ENCODE measurements around the gene SPART. TPM values are rescaled to one million over a fixed set of nuclear protein-coding genes. Genes with fewer than 3 reads are reported as not detected.

The SPART gene
- total and polyA plus RNA-seq, 9 donors: 59.5 to 141 (median 98.1) TPM

GRCh38 chr13:36382030-36382429, 35.8 kb upstream of the SPART start:
- WGBS, 3 donors: 93 to 94% (median 93%) methylated on average over 3 of the region's 3 CpGs
- Histone ChIP-seq H3K27me3 (no peaks in the 10 kb centered on the region), H3K27ac (no peak overlapping the region), H3K4me3 (no peak overlapping the region), H3K36me3 (no peaks in the 10 kb centered on the region), H3K9me3 (no peaks in the 10 kb centered on the region), H3K4me1 (ENCODE audit: insufficient read depth) (no peaks in the 10 kb centered on the region)
- TF ChIP-seq EP300 (IDR thresholded peaks at IDR 0.05) (no peak), POLR2A (IDR thresholded peaks at IDR 0.05) (no peak), CTCF (IDR thresholded peaks at IDR 0.05) (no peak)
- DNase-seq: no peak
- intact Hi-C loops (cut with DNase I): loop anchor here in 1 of 4 donors (10.0 kb wide), 1 partner anchor 97 kb away; no protein-coding TSS in a partner anchor

GRCh38 chr13:36377826-36378468, 31.8 kb upstream of the SPART start:
- intact Hi-C loops (cut with DNase I): no loop called here

GRCh38 chr13:36374063-36374462, 27.9 kb upstream of the SPART start:
- Histone ChIP-seq H3K27ac (no peak overlapping the region), H3K4me1 (ENCODE audit: insufficient read depth) (peaks cover 2% of the 10 kb centered on the region), H3K4me3 (no peak overlapping the region), H3K27me3 (no peaks in the 10 kb centered on the region), H3K36me3 (no peaks in the 10 kb centered on the region), H3K9me3 (no peaks in the 10 kb centered on the region)
- 94 to 96% (median 96%) methylated on average over 2 of the region's 2 CpGs for WGBS, 3 donors
- intact Hi-C loops (cut with DNase I): no loop called here
- DNase-seq: no peak
- TF ChIP-seq POLR2A (IDR thresholded peaks at IDR 0.05) (no peak), CTCF (IDR thresholded peaks at IDR 0.05) (no peak), EP300 (IDR thresholded peaks at IDR 0.05) (no peak)

More at GRCh38 chr13:36377826-36378468, 31.8 kb upstream of the SPART start:
- Histone ChIP-seq H3K36me3 (no peaks in the 10 kb centered on the region), H3K27ac (no peak overlapping the region), H3K4me1 (ENCODE audit: insufficient read depth) (no peaks in the 10 kb centered on the region), H3K4me3 (no peak overlapping the region), H3K9me3 (no peaks in the 10 kb centered on the region), H3K27me3 (no peaks in the 10 kb centered on the region)
- TF ChIP-seq POLR2A (IDR thresholded peaks at IDR 0.05) (no peak), EP300 (IDR thresholded peaks at IDR 0.05) (no peak), CTCF (IDR thresholded peaks at IDR 0.05) (no peak)
- WGBS, 3 donors: 81 to 96% (median 88%) methylated on average over 1 of the region's 1 CpG
- no peak for DNase-seq

GRCh38 chr13:36371185-36371584, 25.0 kb upstream of the SPART start:
- H3K27ac ChIP-seq: no peak overlapping the region
- intact Hi-C loops (cut with DNase I): no loop called here
- no peaks in the 10 kb centered on the region for H3K27me3 ChIP-seq
- H3K4me3 ChIP-seq: no peak overlapping the region
- no peaks in the 10 kb centered on the region for H3K36me3 ChIP-seq
- no peak for DNase-seq
- TF ChIP-seq EP300 (IDR thresholded peaks at IDR 0.05) (no peak), CTCF (IDR thresholded peaks at IDR 0.05) (no peak), POLR2A (IDR thresholded peaks at IDR 0.05) (no peak)
- H3K9me3 ChIP-seq: no peaks in the 10 kb centered on the region
- H3K4me1 ChIP-seq (ENCODE audit: insufficient read depth): peaks cover 2% of the 10 kb centered on the region
- 94 to 97% (median 96%) methylated on average over 4 of the region's 4 CpGs for WGBS, 3 donors

Measured in ovary (tissue), 9 donors.